Amygdala (tissue), 56 donors: Measurements from ENCODE around the gene SLC17A7.
A peak's percentile ranks its signal among the peaks of the same experiment; 100 is the strongest.

Source experiments
- DNase-seq, 56 donors: peaks; one replicate each; lab custom pipeline; 2025; lab: John Stamatoyannopoulos, UW

The SLC17A7 gene

GRCh38 chr19:49415102-49415809 lies 26.1 kb downstream of the SLC17A7 start:
- peak in 1 of 56 donors; percentile 3 for DNase-seq

- DNase-seq = no peak
Measured at GRCh38 chr19:49414256-49414655, 27.1 kb downstream of the SLC17A7 start.

DNA sequence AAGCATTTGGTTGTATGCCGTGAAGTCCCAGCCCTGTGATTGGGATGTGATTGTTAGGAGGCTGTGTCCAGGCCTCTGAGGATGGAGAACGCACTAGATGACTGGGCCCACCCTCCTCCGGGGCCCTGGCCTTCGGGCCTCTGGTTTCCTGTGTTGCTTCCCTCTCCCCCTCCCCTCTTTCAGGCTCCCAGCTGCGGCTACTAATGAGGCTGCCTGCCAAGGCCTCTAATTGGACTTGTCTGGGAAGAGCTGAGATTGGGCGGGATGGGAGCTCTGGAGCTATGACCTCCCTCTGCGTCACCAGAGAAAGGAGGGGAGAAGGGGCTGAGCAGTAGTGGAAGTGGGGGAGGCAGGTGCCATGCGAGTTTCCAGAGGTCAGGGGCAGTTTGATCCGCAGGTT lies 28.0 kb downstream of the SLC17A7 start:
- no peak for DNase-seq

DNA sequence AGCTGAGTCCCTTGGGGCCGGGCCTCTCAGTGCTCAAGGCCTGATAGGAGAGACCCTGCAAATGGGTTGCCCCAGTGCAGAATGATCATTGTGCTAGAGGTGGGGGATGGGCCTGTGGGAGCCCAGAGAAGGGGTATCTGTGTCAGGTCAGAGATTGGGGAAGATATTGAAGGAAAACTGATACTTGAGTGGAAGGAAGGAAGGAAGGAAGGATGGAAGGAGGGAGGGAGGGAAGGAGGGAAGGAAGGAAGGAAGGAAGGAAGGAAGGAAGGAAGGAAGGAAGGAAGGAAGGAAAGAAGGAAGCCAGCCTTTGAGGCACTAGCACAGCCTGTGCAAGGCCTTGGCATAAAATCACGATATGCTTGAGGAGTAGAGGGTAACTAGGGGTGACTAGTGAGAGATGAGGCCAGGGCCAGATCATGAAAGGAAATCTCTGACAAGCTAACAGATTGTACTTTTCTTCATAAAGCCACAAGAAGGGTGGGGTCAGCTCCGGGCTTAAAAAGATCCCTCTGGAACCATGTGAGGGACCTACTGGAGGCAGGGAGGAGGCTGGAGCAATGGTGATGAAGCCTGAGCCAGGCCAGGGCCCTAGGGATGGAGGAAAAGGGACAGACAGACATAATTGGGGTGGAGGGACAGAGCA lies 29.5 kb downstream of the SLC17A7 start:
- no peak for DNase-seq

- no peak for DNase-seq
Measured at GRCh38 chr19:49409441-49410029, 31.8 kb downstream of the SLC17A7 start.

GRCh38 chr19:49408816-49409440 lies 32.4 kb downstream of the SLC17A7 start:
- no peak for DNase-seq

- DNase-seq = no peak
Measured at GRCh38 chr19:49407482-49408015, 33.8 kb downstream of the SLC17A7 start.

- no peak for DNase-seq
Measured at GRCh38 chr19:49407079-49407478, 34.2 kb downstream of the SLC17A7 start.

DNA sequence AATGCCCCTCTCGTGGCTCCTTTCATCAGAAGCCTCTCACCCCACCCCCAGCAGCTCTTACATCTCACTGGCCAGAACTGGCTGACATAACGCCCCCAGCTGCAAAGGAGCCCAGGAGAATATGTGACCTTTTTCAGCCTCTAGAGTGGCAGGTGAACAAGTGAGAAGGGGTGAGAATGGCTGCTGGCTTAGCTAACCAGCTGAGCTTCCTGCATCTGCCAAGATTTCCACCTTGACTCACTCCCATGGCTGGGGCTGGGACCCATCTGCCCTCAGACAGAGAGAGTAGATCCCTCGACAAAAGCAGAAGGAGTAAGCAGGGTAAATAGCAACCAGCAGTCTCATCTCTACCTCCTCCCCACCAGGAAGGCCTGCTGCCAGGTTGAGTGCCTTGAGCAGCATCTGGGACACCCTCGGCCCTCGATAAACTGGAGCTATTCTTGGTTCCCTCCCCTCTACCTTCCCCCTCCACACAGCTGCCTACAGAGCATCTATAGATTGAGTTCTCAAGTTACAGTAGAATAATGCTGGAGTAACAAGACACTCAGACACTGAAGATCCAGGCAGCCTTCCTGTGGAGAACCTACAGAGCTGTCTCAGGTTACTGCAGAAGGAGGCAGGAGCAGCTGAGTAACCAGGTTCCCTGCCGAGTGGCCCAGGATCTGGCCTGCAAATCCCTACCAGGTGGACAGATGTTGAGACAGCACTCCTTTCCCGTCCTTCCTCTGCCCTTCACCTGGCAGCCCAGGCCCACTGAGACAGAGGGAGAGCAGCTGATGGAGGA lies 37.7 kb downstream of the SLC17A7 start:
- DNase-seq = no peak

DNA sequence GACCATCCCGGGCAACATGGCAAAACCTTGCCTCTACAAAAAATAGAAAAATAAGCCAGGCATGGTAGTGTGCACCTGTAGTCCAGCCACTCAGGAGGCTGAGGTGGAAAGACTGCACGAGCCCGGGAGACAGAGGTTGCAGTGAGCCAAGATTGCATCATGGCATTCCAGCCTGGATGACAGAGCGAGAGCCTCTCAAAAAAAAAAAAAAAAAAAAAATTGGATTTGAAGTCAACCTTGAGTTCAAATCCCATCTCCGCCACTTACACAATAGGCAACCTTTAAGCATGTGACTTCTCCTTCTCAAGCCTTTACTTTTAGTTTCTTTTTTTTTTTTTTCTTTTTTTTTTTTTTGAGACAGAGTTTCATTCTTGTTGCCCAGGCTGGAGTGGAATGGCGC lies 41.3 kb downstream of the SLC17A7 start:
- no peak for DNase-seq

GRCh38 chr19:49398931-49399330 lies 42.4 kb downstream of the SLC17A7 start:
- no peak for DNase-seq

GRCh38 chr19:49398001-49398615 lies 43.2 kb downstream of the SLC17A7 start:
- DNase-seq = no peak

GRCh38 chr19:49396738-49397505 lies 44.4 kb downstream of the SLC17A7 start:
- DNase-seq = no peak

DNA sequence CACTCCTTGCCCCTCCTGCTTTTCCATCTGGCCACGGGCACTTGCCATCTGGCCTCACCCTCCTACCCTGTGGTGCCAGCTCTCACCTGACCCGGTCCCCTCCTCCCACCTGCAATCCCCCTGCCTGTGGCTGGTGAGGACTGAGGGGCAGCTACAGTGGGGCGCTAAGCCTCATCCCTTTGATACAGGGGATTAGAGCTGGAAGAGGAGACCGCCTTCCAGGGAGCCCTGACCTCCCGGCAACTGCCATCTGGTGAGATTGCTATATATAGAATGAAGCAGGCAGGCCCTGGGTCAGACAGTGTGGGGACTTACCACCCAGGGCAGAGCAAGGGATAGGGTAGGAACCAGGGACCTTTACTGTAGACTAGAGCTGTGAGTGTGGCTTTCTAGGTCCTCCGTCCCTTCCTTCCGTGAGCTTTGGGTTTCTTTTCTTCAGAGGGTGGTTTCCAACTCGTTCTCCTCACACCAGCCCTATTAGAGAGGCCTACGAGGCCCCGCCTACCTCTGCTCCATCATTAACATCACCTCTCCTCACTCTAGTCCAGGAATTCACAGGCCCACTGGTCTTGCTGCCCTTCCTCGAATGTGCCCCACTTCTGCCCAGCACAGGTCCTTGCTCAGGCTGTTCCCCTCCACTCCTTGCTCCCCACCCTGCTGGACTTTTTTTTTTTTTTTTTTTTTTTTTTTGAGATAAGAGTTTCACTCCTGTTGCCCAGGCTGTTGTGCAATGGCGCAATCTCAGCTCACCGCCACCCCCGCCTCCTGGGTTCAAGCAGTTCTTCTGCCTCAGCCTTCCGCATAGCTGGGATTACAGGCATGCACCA lies 45.5 kb downstream of the SLC17A7 start:
- DNase-seq = no peak

- DNase-seq = no peak
Measured at GRCh38 chr19:49393881-49394280, 47.4 kb downstream of the SLC17A7 start.

- peak in 47 of 56 donors; percentile 2 to 73 (median 30) for DNase-seq
Measured at GRCh38 chr19:49391581-49392399, 49.5 kb downstream of the SLC17A7 start.

GRCh38 chr19:49390929-49391359 lies 50.4 kb downstream of the SLC17A7 start:
- no peak for DNase-seq
